GM13976 (cell line): Measurements from ENCODE around the gene MAP4K4.

Experiments
- DNase-seq: peaks from one replicate; pipeline ENCODE4 v3.0.0; 2012; ENCODE audit warnings: low spot score
- CTCF ChIP-seq: IDR thresholded peaks from 2 replicates; pipeline ENCODE4 v1.5.1; 2012; ENCODE audit warnings: borderline replicate concordance, mild to moderate bottlenecking; ENCODE audit not compliant: insufficient read depth; ENCODE audit errors: extremely low read depth, missing control alignments, control extremely low read depth
- in situ Hi-C: fragments of 300-500 bp; cut with MboI; formaldehyde crosslinking; loops from one replicate; pipeline ENCODE4 v1.12.0; 2022; ENCODE audit warnings: low sequenced_read_pairs, mixed read lengths, inconsistent platforms; ENCODE audit not compliant: unreplicated experiment

The MAP4K4 gene

GRCh38 chr2:101740555-101740964 is 43.1 kb downstream of the MAP4K4 start:
- in situ Hi-C loops = no loop called here
- DNase-seq = no peak
- TF ChIP-seq CTCF = no peak

DNA sequence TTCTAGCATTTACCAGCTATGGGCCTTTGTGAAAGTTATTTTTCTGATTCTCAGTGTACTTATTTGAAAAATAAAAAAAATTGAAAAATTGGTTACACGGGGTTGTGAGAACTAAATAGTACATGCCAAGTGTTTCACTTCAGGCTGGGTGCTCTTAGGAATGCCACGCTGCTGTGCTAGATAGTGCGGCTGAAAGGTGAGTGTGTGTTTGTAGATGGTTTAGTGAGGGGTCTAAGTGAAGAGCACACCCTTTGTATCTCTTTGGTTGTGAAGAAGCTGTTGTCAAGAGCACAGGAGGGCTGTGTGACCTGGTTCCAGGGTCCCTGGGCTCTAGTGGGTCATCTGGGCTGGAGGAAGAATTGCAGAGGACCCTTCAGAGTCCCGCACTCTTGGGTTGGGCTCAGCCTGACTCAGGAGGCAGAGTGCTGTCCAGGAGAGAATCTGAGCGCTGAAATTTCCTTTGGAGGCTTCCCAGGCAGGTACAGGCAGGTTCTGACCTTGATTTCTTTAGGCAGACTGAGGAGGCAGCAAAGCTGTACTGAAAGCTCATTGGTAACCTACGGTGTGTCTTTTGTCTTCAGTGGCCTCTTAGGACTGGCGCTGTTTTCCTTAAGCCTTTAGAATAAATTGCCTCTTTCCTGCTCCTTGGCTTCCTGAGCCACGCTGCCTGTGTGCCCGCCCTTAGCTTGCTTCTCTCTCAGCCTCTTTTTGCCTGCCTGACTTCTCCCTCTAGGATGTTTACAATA is 44.4 kb downstream of the MAP4K4 start:
- no peak for DNase-seq
- no peak for TF ChIP-seq CTCF
- in situ Hi-C loops = no loop called here

- no peak for DNase-seq
- in situ Hi-C loops = no loop called here
- no peak for TF ChIP-seq CTCF
Measured at GRCh38 chr2:101742547-101742946, 45.0 kb downstream of the MAP4K4 start.

GRCh38 chr2:101743288-101743687 is 45.8 kb downstream of the MAP4K4 start:
- in situ Hi-C loops = no loop called here
- no peak for TF ChIP-seq CTCF
- DNase-seq = no peak

- in situ Hi-C loops = no loop called here
- no peak for TF ChIP-seq CTCF
- DNase-seq = no peak
Measured at GRCh38 chr2:101744832-101745231, 47.3 kb downstream of the MAP4K4 start.

DNA sequence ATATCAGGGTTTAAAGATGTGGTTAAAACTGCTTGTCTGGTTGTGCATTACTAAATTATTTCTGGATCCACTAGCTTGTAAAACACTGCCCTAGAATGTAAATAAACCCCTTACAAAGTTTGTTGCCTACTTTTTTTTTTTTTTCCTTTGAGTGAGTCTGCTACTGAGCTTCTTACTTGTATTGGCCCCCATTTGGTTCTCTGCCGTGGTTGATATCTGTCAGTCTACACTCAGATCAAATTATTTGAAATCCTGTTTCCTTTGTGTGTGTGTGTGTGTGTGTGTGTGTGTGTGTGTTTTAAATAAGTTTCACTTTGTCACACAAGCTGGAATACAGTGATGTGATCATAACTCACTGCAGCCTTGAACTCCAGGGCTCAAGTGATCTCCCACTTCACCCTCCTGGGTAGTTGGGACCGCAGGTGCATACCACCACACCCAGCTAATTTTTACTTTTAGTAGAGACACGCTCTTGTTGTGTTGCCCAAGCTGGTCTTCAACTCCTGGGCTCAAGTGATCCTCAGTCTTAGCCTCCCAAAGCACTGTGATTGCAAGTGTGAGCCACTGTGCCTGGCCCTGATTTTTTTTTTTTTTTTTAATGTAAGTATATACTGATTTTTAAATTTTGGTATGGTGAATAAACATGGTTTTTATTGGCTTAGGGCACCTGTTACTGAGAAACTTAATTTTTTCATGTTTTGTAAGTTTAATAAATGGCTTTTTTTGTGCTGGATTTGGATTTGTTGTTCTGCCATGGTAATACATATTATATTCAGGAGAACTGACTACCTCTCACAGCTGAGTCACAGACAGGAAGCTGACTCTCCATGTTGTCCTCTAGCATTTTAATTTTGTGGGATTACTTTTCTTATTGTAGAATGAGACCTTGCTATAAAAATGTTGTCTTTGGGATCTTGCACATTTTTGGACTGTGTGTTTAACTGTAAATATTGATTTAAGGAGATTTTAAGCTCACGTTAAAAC is 48.5 kb downstream of the MAP4K4 start:
- TF ChIP-seq CTCF = no peak
- DNase-seq = no peak
- in situ Hi-C loops = no loop called here
